NCI-H2196 treated with DMSO at 0.1 percent for 48 hours (cell line): Measurements from ENCODE around the gene HACD3.
"Not testable (repeated sequence)": the region's sequence is repeated elsewhere in the genome, so short reads cannot be mapped to it uniquely, and the experiment has no call there.

Experiments
- DNase-seq: peaks from one replicate; lab custom pipeline; 2025; ENCODE audit not compliant: unreplicated experiment; lab: John Stamatoyannopoulos, UW

The HACD3 gene

GRCh38 chr15:65598468-65598867 lies 68.2 kb downstream of the HACD3 start:
- DNase-seq: no peak

GRCh38 chr15:65599677-65600076 lies 69.4 kb downstream of the HACD3 start:
- DNase-seq: no peak

- no peak for DNase-seq
These were observed 72.9 kb downstream of the HACD3 start for GRCh38 chr15:65603134-65603533.

GRCh38 chr15:65603559-65603958 lies 73.3 kb downstream of the HACD3 start:
- DNase-seq: no peak

GRCh38 chr15:65610871-65611718 lies 80.8 kb downstream of the HACD3 start, which contains the start of gene INTS14:
INTS14 (minus strand) TSS chr15:65611131; CDS start chr15:65607380, 3,751 bp downstream.
- DNase-seq: peak; percentile 90

- no peak for DNase-seq
These were observed 81.8 kb downstream of the HACD3 start for GRCh38 chr15:65611888-65612615.

GRCh38 chr15:65612616-65612946 lies 82.3 kb downstream of the HACD3 start:
- no peak for DNase-seq

GRCh38 chr15:65612949-65613744 lies 82.9 kb downstream of the HACD3 start:
- no peak for DNase-seq

GRCh38 chr15:65615887-65616286 lies 85.6 kb downstream of the HACD3 start:
- not testable (repeated sequence) for DNase-seq

- no peak for DNase-seq
These were observed 88.4 kb downstream of the HACD3 start for GRCh38 chr15:65618560-65619109.

- no peak for DNase-seq
These were observed 89.5 kb downstream of the HACD3 start for GRCh38 chr15:65619626-65620290.

- no peak for DNase-seq
These were observed 90.6 kb downstream of the HACD3 start for GRCh38 chr15:65620833-65621232.

GRCh38 chr15:65621638-65622037 lies 91.4 kb downstream of the HACD3 start, which contains the start of gene SLC24A1:
SLC24A1 (plus strand) TSS chr15:65621938; CDS start chr15:65624081, 2,143 bp downstream.
- no peak for DNase-seq

- no peak for DNase-seq
These were observed 92.8 kb downstream of the HACD3 start for GRCh38 chr15:65623103-65623502.

- no peak for DNase-seq
These were observed 96.6 kb downstream of the HACD3 start for GRCh38 chr15:65626856-65627255.
